Stimulated activated CD8-positive, alpha-beta memory T cell treated with anti-CD3 and anti-CD28 coated beads, Interleukin-7, amount 100 ng/mL, for 1 hour (primary cell): ENCODE measurements around the gene CBLN1.
"Not testable (repeated sequence)": the region's sequence is repeated elsewhere in the genome, so short reads cannot be mapped to it uniquely, and the experiment has no call there.

Experiments
- DNase-seq, 2 donors: peaks; one replicate each; pipeline ENCODE4 v3.0.0-alpha.2; 2020; ENCODE audit warnings: low read depth in 2 of 2

The CBLN1 gene

GRCh38 chr16:49277766-49278566 is 3.7 kb downstream of the CBLN1 start:
- DNase-seq: no peak

GRCh38 chr16:49277386-49277742 is 4.3 kb downstream of the CBLN1 start:
- DNase-seq: no peak

GRCh38 chr16:49276646-49277385 is 4.8 kb downstream of the CBLN1 start:
- DNase-seq: no peak

GRCh38 chr16:49275870-49276269 is 5.8 kb downstream of the CBLN1 start:
- no peak for DNase-seq

- DNase-seq: no peak
Observed at GRCh38 chr16:49275050-49275730, 6.4 kb downstream of the CBLN1 start.

GRCh38 chr16:49274591-49274990 is 7.0 kb downstream of the CBLN1 start:
- DNase-seq: no peak

- no peak for DNase-seq
Observed at GRCh38 chr16:49273771-49274170, 7.9 kb downstream of the CBLN1 start.

GRCh38 chr16:49271363-49271762 is 10.3 kb downstream of the CBLN1 start:
- no peak for DNase-seq

GRCh38 chr16:49269201-49269600 is 12.4 kb downstream of the CBLN1 start:
- no peak for DNase-seq

- DNase-seq: no peak
Observed at GRCh38 chr16:49268667-49269066, 13.0 kb downstream of the CBLN1 start.

GRCh38 chr16:49262501-49262900 is 19.1 kb downstream of the CBLN1 start:
- DNase-seq: no peak

- no peak for DNase-seq
Observed at GRCh38 chr16:49261930-49262329, 19.7 kb downstream of the CBLN1 start.

GRCh38 chr16:49260956-49261530 is 20.6 kb downstream of the CBLN1 start:
- no peak for DNase-seq

- no peak for DNase-seq
Observed at GRCh38 chr16:49260253-49260652, 21.4 kb downstream of the CBLN1 start.

GRCh38 chr16:49259330-49259729 is 22.3 kb downstream of the CBLN1 start:
- DNase-seq: no peak

GRCh38 chr16:49250689-49251088 is 30.9 kb downstream of the CBLN1 start:
- no peak for DNase-seq

GRCh38 chr16:49248227-49248626 is 33.4 kb downstream of the CBLN1 start:
- DNase-seq: no peak

GRCh38 chr16:49236216-49236615 is 45.4 kb downstream of the CBLN1 start:
- DNase-seq: no peak

GRCh38 chr16:49228335-49228734 is 53.3 kb downstream of the CBLN1 start:
- not testable (repeated sequence) for DNase-seq
